GM18870 (cell line): ENCODE measurements around the gene LSMEM2.

Experiments
- ATAC-seq: cut with Tn5 transposase; IDR thresholded peaks from one replicate; pipeline ENCODE4 v1.9.1; 2021; ENCODE audit warnings: moderate library complexity; ENCODE audit not compliant: unreplicated experiment

The LSMEM2 gene

GRCh38 chr3:50320853-50321335, 42.0 kb downstream of the LSMEM2 start:
- peak; percentile 27 for ATAC-seq

- ATAC-seq, result peak; percentile 51
Measured at GRCh38 chr3:50321336-50322114, 42.6 kb downstream of the LSMEM2 start.

GRCh38 chr3:50322115-50322385, 43.2 kb downstream of the LSMEM2 start:
- ATAC-seq, result no peak

- ATAC-seq, result no peak
Measured at GRCh38 chr3:50322386-50323091, 43.7 kb downstream of the LSMEM2 start, which contains the start of gene HYAL2. TSS of gene HYAL2 (minus strand) at chr3:50322745. CDS start at chr3:50320489, 2,256 bp downstream.

- ATAC-seq, result no peak
Measured at GRCh38 chr3:50323092-50323600, 44.3 kb downstream of the LSMEM2 start.

- no peak for ATAC-seq
Measured at GRCh38 chr3:50323614-50324199, 44.8 kb downstream of the LSMEM2 start.

DNA sequence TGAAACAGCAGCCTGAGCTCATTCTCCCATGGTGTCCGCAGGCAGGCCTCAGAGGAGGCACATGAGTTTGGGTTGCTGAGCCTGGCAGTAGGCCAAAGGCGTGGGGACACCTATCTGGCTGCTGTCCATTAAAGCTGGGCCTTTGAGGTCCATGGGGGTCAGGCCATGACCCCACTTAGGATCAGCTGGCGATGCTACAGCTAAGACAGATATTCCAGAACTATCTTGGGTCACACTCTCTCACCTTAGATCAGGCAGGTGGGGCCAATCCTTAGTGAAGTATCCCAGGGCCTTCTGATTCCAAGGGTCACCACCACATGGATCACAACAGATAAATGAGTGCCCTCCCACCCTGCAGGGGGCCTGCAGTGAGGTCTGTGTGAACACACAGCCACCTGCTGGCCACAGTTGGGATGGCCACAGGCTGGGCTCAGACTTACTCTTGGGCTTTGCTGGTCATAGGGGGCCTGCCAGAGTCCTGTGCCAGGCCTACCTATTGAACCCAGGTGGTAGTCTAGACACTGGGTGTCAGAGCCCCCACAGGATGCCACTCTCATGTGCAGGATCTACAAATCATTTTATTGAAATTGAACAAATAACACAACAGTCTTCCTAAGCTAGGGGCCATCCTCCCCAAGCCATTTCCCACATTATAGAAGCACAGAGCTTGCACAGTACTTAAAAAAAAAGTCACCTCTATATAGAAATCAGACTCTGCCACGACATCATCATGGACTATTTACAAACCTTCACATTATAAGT, 45.6 kb downstream of the LSMEM2 start:
- ATAC-seq, result no peak

DNA sequence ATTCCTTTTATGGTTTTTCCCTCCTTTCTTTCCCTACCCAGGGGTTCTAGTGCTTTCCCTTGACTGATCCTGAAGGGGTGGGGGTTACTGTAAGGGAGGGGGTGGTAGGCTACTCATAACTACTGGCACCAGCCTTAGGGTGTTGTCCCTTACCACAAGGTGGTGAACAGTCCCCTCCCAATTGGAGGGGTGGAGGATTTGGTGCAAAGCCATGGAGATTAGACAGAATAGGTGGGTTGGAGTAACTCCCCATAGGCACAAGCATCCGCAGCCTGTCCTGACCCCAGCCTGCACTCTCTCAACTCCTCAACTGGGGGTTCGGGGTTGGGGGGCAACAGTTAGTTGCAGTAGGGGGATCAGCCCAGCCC, 46.2 kb downstream of the LSMEM2 start:
- no peak for ATAC-seq

DNA sequence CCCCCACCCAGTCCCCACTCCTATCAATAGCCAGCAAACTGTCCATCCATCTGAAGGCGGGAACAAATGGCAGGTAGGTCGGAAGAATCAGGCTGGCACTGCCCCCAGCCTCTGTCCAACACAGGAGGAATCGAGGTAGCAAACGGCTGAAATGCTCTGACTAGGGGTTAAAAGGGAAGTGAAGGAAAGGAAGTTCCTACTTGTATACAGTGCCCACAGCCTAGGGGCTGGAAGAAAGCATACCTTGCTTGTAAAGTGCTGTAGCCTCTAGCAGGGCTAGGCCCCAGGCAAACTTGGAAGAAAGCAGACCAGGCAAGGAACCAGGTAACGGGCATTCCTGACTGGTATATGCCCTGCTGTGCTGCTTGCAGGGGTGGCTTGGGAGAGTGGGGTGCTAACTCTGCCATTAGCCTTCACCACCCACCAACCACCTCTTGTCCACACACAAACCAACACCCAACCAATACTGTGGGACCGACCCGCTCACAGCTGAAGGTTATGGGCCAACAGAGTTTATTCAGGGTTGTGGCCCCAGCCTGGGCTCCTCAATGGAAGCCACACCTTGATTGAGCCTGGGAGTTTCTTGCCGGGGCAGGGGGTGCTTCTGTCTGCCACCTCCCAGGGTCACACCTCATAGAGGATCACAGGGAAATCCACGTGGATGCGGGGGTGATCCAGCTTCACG, 46.8 kb downstream of the LSMEM2 start:
- no peak for ATAC-seq

- no peak for ATAC-seq
Measured at GRCh38 chr3:50326182-50326541, 47.3 kb downstream of the LSMEM2 start.

DNA sequence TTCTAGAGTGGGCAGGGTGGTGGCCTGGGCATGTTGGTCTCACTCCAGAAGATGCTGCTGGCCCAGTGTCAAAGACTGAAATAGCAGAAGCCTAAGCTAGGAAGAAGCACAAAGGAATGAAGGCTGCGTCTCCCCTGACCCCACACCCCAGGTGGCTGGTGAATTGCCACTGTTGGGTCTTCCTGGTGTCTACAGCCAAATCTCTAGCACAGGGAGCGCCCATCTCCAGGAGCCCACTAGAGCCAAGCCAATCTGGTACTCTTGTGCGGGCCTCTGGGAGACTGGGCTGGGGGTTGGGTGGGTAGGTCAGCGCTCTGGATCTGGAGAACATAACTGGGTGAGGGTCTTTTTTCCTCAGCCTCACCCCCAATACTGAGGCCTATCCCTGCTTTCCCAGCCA, 48.2 kb downstream of the LSMEM2 start:
- ATAC-seq, result no peak

DNA sequence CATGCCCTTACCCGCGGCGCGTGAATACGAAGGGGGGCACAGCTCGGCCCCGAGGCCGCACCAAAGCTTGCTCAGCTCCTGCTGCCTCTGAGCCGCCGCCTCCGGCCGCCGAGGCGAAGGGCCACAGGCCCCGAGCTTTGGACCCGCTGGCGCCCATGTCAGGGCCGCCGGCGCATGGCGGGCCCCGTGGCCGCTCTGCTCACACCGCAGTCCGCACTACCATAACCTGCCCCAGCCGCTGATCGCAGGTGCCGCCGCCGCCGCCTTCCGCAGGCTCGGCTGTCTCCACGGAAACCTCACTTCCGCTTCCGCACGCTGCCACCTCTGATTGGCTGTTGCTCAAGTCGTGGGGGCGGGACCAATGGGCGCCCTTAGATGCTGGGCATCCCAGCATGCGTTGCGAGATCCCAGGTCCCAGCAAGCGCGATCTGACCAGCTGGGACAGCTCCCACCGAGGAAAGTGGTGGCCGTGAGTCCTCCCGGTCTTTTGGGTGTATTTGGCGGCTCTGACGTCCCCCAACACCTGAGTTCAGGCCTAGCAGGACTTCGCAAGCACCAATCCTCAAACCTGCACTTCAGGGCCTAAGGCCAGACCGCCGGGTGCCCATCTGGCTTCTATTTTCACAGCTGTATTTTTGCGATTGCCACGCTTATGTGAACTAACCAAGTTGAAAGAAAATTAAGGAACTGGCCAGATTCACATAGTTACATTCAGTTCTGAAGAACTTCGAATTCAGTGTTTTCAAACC, 49.2 kb downstream of the LSMEM2 start, which contains the start of gene TUSC2:
Gene TUSC2, minus strand, starts transcription at position 281 of the 749 bp plus-strand sequence. Its CDS starts 124 bp downstream, at position 157.
- ATAC-seq, result peak; percentile 70

DNA sequence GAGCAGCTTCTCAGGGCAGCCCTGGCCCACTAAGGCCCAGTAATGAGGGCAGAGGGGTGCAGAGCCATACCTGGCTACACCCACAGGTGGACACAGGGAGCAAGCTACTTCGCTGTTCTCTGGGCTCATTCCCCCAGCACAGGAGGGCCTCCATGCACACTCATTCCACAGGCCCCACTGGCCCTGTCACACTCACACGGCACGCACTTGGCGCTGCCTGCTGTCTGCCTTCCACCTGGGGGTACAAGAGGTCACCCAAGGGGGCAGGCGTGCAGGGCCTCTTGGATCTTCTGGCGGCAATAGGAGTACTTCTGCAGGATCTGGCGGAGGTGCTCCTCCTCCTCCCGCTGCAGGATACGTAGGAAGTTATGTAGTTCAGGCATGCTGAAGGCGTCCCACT, 51.4 kb downstream of the LSMEM2 start:
- no peak for ATAC-seq

- ATAC-seq, result no peak
Measured at GRCh38 chr3:50331364-50331907, 52.5 kb downstream of the LSMEM2 start.

DNA sequence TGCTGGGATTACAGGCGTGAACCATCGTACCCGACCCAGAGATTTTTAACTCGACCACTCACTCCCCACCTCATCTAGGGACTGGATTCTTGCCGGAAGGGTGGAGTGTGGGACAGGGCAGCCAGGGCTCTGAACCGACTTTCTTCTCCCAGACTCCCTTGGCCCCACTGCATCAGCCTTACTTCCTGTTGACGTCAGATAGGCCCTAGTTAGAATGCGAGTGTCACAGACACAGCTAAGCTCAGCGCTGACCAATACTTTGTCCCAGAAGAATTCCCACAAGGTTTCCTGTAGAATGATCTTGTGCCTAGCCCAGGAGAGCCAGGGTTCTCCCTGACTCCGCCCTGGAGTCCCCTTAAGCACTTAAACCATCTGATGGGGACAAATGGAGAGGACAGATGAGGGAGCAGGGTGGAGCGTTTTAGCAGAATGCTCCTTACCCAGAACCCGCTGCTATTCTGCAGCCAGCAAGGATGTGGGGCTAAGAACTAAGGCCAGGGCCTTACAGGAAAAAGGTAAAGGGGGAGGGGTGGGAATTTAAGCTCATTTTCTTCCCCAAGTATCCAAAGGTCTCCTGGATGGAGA, 54.9 kb downstream of the LSMEM2 start:
- ATAC-seq, result no peak

DNA sequence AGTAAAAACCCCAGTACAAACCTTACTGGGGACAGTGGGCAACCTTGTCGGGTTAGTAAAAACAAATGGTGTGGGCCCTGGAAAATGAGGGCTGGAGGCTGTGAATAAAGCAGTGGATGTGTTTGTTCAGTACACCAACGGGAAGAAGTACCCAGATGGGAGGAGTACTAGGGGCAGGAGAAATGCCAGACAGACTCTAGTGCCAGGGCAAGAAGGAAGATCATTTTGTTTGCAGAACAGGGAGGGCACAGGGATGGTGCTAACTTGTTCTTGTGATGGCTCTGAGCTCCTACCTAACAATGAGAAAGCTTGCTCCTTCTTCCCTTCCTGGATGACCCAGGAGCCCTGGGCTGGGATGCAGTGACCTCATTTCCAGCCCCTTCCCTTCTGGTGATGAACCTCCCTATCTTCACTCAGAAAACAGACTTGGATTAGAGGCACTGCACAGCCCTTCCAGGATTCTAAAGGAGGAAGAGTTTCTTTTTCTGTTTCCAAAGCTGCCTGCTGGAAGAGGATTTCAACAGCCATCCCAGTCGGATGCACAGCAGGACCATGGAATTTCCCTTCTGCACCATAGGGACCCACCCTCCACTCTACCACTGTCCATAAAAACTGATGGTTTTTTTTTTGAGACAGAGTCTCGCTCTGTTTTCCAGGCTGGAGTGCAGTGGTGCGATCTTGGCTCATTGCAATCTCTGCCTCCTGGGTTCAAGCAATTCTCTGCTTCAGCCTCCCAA, 55.6 kb downstream of the LSMEM2 start:
- ATAC-seq, result no peak

- ATAC-seq, result peak; percentile 23
Measured at GRCh38 chr3:50336452-50337174, 57.7 kb downstream of the LSMEM2 start.
